DMS53 (cell line): Measurements from ENCODE around the gene DKKL1.

Experiments
- DNase-seq: peaks from one replicate; lab custom pipeline; 2025; lab: John Stamatoyannopoulos, UW

The DKKL1 gene

GRCh38 chr19:49396738-49397505 is 33.2 kb downstream of the DKKL1 start:
- DNase-seq: no peak

DNA sequence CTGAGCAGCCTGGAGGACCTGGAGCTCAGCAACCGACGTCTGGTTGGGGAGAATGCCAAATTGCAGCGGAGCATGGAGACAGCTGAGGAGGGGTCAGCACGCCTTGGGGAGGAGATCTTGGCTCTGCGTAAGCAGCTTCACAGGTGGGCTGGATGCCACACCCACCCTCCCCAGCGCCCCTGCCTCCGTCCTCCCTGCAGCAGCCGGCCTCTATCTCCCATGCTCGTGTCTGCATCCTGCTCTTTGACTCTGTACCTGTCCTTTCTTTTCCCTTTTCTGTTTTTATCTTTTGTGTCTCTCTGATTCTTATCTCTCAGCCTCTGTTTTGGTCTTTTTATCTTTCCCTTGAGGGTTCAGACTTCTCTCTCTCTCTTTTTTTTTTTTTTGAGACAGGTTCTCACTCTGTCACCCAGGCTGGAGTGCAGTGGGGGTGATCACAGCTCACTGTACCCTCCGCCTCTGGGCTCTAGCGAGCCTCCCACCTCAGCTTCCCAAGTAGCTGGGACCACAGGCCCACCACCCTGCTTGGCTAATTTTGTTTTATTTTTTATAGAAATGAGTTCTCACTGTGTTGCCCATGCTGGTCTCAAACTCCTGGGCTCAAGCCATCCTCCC is 34.4 kb downstream of the DKKL1 start:
- DNase-seq: no peak

GRCh38 chr19:49398931-49399330 is 35.3 kb downstream of the DKKL1 start:
- DNase-seq: no peak

DNA sequence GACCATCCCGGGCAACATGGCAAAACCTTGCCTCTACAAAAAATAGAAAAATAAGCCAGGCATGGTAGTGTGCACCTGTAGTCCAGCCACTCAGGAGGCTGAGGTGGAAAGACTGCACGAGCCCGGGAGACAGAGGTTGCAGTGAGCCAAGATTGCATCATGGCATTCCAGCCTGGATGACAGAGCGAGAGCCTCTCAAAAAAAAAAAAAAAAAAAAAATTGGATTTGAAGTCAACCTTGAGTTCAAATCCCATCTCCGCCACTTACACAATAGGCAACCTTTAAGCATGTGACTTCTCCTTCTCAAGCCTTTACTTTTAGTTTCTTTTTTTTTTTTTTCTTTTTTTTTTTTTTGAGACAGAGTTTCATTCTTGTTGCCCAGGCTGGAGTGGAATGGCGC is 36.4 kb downstream of the DKKL1 start:
- DNase-seq: no peak

DNA sequence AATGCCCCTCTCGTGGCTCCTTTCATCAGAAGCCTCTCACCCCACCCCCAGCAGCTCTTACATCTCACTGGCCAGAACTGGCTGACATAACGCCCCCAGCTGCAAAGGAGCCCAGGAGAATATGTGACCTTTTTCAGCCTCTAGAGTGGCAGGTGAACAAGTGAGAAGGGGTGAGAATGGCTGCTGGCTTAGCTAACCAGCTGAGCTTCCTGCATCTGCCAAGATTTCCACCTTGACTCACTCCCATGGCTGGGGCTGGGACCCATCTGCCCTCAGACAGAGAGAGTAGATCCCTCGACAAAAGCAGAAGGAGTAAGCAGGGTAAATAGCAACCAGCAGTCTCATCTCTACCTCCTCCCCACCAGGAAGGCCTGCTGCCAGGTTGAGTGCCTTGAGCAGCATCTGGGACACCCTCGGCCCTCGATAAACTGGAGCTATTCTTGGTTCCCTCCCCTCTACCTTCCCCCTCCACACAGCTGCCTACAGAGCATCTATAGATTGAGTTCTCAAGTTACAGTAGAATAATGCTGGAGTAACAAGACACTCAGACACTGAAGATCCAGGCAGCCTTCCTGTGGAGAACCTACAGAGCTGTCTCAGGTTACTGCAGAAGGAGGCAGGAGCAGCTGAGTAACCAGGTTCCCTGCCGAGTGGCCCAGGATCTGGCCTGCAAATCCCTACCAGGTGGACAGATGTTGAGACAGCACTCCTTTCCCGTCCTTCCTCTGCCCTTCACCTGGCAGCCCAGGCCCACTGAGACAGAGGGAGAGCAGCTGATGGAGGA is 39.9 kb downstream of the DKKL1 start:
- peak; percentile 85 for DNase-seq

GRCh38 chr19:49407079-49407478 is 43.4 kb downstream of the DKKL1 start:
- DNase-seq: no peak

DNA sequence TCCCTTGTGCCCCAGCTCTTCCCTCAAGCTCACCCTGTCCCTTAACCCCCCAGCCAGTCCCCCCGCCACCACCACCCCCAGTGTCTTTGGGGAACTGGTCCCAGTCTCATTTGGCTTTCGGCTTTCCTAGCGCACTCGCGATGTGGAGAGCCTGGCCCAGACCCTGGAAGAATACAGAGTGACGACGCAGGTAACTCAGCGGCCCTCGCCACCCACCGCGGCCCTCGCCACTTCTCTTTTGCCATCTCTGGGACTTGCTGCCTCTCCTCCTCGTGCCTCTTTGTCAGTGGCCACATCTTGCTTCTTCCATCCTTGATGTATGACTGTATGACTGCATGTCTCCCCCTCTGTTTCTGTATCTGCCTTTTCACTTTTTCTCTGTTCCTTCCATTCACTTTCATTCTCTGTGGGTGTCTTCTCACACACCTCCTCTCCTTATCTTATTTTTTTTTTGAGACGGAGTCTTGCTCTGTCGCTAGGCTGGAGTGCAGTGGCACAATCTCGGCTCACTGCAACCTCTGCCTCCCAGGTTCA is 43.9 kb downstream of the DKKL1 start:
- DNase-seq: no peak

DNA sequence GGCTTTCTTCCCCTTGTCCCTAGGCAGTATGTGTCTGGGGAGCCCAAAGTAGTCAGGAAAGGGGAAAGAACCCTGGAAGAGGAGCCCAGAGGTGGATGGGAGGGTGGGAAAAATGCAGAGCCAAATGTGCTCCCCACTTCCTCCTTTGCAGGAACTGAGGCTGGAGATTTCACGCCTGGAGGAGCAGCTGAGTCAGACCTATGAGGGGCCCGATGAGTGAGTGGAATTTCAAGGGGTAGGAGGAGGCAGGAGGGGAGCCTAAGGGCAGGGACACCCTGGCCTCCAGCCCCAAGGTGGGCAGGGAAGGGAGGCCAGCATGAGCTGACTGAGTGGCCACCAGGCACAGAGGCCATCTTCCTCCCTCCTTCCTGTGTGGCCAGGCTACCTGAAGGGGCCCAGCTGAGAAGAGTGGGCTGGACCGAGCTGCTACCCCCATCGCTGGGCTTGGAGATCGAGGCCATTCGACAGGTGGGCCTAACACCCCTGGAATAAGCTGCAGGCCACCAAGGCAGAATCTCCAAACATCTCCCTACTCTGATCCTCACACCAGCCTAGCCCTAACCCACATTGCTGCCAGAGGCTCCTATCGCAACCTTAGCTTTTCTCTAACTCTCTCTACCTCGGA is 45.3 kb downstream of the DKKL1 start:
- DNase-seq: no peak

DNA sequence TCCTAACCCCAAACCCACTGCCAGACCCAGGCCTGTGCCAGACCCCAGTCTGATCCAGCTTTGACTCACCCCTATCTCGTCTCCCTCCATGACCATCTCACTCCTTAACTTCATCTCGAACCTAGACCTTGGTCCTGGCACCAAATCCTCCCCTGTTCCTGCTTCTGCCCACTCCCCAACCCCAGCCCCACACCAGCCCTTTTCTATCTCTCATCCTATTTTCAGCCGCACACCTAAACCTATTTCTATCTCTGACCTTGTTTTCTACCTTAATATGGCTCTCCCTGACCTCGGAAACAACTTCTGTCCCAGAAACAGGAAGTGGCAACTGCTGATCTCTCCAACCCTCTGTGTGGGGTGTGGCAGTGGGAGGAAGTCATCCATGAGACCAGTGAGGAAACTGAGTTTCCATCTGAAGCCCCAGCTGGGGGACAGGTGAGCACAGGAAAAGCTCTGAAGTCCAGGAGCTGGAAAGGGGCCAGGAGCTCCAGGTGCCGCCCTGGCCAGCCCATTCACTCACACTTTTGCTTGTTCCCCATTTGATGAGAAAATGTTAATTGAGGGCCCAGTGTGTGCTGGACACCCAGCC is 45.9 kb downstream of the DKKL1 start:
- peak; percentile 10 for DNase-seq

DNA sequence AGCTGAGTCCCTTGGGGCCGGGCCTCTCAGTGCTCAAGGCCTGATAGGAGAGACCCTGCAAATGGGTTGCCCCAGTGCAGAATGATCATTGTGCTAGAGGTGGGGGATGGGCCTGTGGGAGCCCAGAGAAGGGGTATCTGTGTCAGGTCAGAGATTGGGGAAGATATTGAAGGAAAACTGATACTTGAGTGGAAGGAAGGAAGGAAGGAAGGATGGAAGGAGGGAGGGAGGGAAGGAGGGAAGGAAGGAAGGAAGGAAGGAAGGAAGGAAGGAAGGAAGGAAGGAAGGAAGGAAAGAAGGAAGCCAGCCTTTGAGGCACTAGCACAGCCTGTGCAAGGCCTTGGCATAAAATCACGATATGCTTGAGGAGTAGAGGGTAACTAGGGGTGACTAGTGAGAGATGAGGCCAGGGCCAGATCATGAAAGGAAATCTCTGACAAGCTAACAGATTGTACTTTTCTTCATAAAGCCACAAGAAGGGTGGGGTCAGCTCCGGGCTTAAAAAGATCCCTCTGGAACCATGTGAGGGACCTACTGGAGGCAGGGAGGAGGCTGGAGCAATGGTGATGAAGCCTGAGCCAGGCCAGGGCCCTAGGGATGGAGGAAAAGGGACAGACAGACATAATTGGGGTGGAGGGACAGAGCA is 48.1 kb downstream of the DKKL1 start:
- no peak for DNase-seq

DNA sequence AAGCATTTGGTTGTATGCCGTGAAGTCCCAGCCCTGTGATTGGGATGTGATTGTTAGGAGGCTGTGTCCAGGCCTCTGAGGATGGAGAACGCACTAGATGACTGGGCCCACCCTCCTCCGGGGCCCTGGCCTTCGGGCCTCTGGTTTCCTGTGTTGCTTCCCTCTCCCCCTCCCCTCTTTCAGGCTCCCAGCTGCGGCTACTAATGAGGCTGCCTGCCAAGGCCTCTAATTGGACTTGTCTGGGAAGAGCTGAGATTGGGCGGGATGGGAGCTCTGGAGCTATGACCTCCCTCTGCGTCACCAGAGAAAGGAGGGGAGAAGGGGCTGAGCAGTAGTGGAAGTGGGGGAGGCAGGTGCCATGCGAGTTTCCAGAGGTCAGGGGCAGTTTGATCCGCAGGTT is 49.7 kb downstream of the DKKL1 start:
- no peak for DNase-seq

DNA sequence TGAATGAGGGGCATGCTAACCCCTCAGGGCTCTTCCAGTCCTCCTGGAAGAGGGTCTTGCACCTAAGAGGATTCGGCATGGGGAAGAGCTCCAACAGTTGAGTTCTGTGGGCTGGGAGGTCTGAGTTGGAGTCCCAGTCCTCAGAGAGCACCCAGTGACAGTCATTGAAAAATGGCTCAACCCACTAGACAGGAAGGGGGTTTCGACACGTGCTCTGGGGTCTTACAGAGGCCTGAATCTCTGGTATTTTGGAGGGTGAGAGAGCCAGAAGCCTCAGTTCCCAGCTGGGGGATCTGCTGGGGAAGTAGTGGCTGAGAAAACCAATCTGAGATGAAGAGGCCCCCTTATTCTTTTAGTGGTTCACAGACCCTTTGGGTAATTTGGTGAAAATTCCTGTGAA is 50.6 kb downstream of the DKKL1 start:
- DNase-seq: no peak

GRCh38 chr19:49415102-49415809 is 51.6 kb downstream of the DKKL1 start:
- DNase-seq: no peak

GRCh38 chr19:49415810-49416200 is 52.1 kb downstream of the DKKL1 start:
- DNase-seq: no peak

DNA sequence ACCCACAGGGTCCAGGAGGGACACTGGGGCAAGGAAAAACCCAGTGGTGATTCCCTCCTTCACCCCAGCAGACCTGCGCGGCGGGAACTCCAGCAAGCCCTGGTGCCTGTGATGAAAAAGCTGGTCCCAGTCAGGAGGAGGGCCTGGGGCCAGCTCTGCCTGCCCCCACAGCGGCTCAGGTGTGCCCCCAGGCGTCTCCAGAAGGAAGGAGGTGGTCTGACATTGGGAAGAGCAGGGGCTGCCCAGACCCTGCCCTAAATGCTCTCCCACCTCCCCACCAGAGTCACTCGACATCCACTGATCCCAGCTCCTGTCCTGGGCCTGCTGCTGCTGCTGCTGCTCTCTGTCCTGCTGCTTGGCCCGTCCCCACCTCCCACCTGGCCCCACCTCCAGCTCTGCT is 53.4 kb downstream of the DKKL1 start:
- DNase-seq: no peak

DNA sequence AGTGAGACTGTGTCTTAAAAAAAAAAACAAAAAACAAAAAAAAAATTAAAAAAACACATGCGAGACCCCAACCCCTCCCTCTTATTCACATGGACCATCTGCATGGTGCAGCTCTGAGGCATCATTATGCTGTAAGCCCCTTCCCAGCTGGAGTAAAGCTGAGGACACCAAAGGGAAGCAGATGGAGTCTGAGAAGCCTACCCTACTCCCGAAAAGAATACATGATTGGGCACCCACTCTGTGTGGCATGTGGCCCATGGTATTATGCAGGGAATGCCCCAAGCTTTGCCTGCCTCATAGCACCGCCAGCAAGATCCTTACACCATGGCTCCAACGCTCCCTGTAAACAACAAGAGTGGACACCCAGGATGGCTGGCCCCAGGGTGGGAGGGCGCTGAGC is 54.8 kb downstream of the DKKL1 start:
- no peak for DNase-seq

DNA sequence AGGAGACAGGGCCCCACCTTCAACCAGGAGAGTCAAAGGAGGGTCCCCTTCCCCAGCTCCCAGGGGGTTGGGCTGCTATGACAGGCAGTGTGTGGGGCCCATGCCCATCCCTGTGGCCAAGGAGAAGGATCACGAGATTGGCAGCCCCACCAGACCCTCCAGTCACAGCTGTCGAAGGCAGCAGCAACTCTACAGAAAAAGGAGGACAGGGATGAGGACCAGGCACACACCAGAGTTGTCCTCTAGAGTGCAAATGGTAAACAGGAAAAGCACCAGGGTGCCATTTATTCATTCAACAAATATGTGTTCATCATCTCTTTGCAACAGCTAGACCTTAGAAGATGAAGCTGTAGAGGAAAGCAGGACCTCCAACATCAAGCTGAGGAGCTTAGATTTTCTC is 55.5 kb downstream of the DKKL1 start:
- DNase-seq: no peak

- no peak for DNase-seq
These were observed 56.5 kb downstream of the DKKL1 start for GRCh38 chr19:49420227-49420626.

DNA sequence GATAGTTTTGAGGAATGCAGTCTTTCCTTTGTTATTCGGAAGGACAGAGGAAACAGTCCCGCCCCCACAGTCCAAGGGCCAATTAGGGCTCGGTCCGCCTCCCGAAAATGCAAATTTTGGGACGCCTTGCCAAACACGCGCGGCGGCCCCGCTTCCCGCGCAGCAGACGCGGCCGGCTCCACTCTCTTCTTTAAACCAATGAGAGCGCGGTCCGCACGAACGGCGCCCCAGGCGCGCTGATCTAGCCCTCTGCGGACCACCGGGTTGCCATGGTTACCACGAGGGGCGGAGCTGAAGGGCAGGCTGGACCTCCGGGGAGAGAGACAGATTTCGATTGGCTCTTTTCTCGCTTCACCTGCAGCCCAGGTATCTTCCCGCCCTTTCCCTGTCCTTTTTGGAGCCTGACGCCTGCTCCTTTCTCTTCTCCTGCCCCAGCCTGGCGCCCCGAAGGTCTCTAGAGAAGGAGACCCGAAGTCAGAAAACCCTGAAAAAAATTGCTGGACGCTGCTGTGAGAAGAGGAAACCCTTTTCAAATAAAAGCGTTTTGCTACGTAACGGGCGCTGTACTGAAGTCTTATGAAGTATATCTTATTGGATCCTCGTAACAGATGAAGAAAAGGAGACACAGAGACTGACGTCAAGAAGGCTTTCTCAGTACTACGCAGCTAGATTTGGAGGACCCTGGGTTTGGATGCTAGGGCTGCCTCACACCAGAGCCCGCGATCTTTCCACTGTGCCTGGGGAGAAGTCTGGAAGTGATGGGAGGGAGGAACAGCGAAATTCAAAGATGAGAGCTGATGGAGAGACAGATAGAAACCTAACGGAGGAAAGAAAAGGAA is 57.6 kb downstream of the DKKL1 start:
- peak; percentile 62 for DNase-seq

GRCh38 chr19:49421878-49422202 is 58.2 kb downstream of the DKKL1 start:
- DNase-seq: no peak
